Neural cell (in vitro differentiated cells): ENCODE measurements around the gene ALDH1L1. TPM values are rescaled to one million over a fixed set of nuclear protein-coding genes. Genes with fewer than 3 reads are reported as not detected.
"Not testable (repeated sequence)": the region's sequence is repeated elsewhere in the genome, so short reads cannot be mapped to it uniquely, and the experiment has no call there.

Source experiments
- H2AFZ ChIP-seq: fragments of 200-600, 300-800 bp; sonication (generic), shearing (Covaris generic); 2 replicates; pipeline ENCODE4 v1.6.0; 2014; ENCODE audit warnings: low read depth, mild to moderate bottlenecking, antibody characterized with exemption, low read length, moderate library complexity
- H3F3A ChIP-seq: fragments of 200-600 bp; shearing (Covaris generic); 2 replicates; pipeline ENCODE4 v1.6.1; 2016; ENCODE audit warnings: mild to moderate bottlenecking, moderate library complexity, mixed read lengths, antibody characterized with exemption, low read length; ENCODE audit not compliant: insufficient read depth, poor library complexity, severe bottlenecking
- H3K27ac ChIP-seq: fragments of 200-600, 300-800 bp; sonication (generic), shearing (Covaris generic); 2 replicates; pipeline ENCODE4 v1.5.1; 2014; ENCODE audit warnings: mild to moderate bottlenecking, low read length, moderate library complexity
- H3K27me3 ChIP-seq: fragments of 300-800, 200-600 bp; sonication (generic), shearing (Covaris generic); 2 replicates; pipeline ENCODE4 v1.6.0; 2014; ENCODE audit warnings: mild to moderate bottlenecking, low read depth, low read length, moderate library complexity; ENCODE audit not compliant: insufficient read depth
- H3K36me3 ChIP-seq: fragments of 300-800, 200-600 bp; sonication (generic), shearing (Covaris generic); 2 replicates; pipeline ENCODE4 v1.5.1; 2014; ENCODE audit warnings: mild to moderate bottlenecking, antibody characterized with exemption, low read length, moderate library complexity; ENCODE audit not compliant: insufficient read depth
- H3K4me2 ChIP-seq: fragments of 300-800, 200-600 bp; sonication (generic), shearing (Covaris generic); 2 replicates; pipeline ENCODE4 v1.6.0; 2014; ENCODE audit warnings: mild to moderate bottlenecking, low read length
- H3K4me3 ChIP-seq: fragments of 300-800, 200-600 bp; sonication (generic), shearing (Covaris generic); 2 replicates; pipeline ENCODE4 v1.5.1; 2014; ENCODE audit warnings: mild to moderate bottlenecking, low read length, moderate library complexity
- H3K79me2 ChIP-seq: fragments of 200-600 bp; shearing (Covaris generic); replicated peaks from 2 replicates; pipeline ENCODE4 v1.6.0; 2014; ENCODE audit warnings: mild to moderate bottlenecking, low read length, moderate library complexity; ENCODE audit not compliant: insufficient read depth
- H3K9ac ChIP-seq: fragments of 300-800, 200-600 bp; sonication (generic), shearing (Covaris generic); 2 replicates; pipeline ENCODE4 v1.6.1; 2016; ENCODE audit warnings: mild to moderate bottlenecking, low read length, mixed read lengths
- H3K9me2 ChIP-seq: fragments of 200-600 bp; shearing (Covaris generic); 2 replicates; pipeline ENCODE4 v1.6.1; 2016; ENCODE audit warnings: mild to moderate bottlenecking, low read length, mixed read lengths; ENCODE audit not compliant: insufficient read depth
- H3K9me3 ChIP-seq: fragments of 200-600, 300-800 bp; sonication (generic), shearing (Covaris generic); 2 replicates; pipeline ENCODE4 v1.6.1; 2016; ENCODE audit warnings: mild to moderate bottlenecking, mixed run types, low read length, moderate library complexity, mixed read lengths
- H4K20me1 ChIP-seq: fragments of 200-600 bp; shearing (Covaris generic); 2 replicates; pipeline ENCODE4 v1.6.1; 2016; ENCODE audit warnings: mild to moderate bottlenecking, mixed run types; ENCODE audit not compliant: insufficient read depth
- CTCF ChIP-seq: fragments of 450-650 bp; IDR thresholded peaks from 2 replicates; pipeline ENCODE4 v1.5.1; 2014; ENCODE audit warnings: antibody characterized with exemption, mild to moderate bottlenecking, moderate library complexity; ENCODE audit not compliant: poor library complexity, severe bottlenecking
- EP300 ChIP-seq: fragments of 450-650 bp; conservative IDR thresholded peaks from 2 replicates; pipeline ENCODE4 v1.6.1; 2014; ENCODE audit warnings: antibody characterized with exemption, mild to moderate bottlenecking, moderate library complexity; ENCODE audit not compliant: poor library complexity, severe bottlenecking
- EZH2 ChIP-seq: fragments of 200-600, 300-800 bp; shearing (Covaris generic), sonication (generic); IDR thresholded peaks from 2 replicates; pipeline ENCODE4 v1.6.1; 2014; ENCODE audit warnings: antibody characterized with exemption, low read length, borderline replicate concordance, mild to moderate bottlenecking; ENCODE audit not compliant: insufficient read depth, poor library complexity, severe bottlenecking
- MXI1 ChIP-seq: fragments of 450-650 bp; conservative IDR thresholded peaks from 2 replicates; pipeline ENCODE4 v1.6.1; 2014; ENCODE audit warnings: antibody characterized with exemption, mild to moderate bottlenecking; ENCODE audit not compliant: poor library complexity, severe bottlenecking
- POLR2AphosphoS5 ChIP-seq: IDR thresholded peaks from 2 replicates; pipeline ENCODE4 v1.6.1; 2012
- REST ChIP-seq: IDR thresholded peaks from 2 replicates; pipeline ENCODE4 v1.6.1; 2012; ENCODE audit warnings: borderline replicate concordance
- SMC3 ChIP-seq: fragments of 450-650 bp; conservative IDR thresholded peaks from 2 replicates; pipeline ENCODE4 v1.6.1; 2014; ENCODE audit warnings: antibody characterized with exemption, mild to moderate bottlenecking, moderate library complexity; ENCODE audit not compliant: poor library complexity
- TAF1 ChIP-seq: IDR thresholded peaks from 2 replicates; pipeline ENCODE4 v1.6.1; 2012; ENCODE audit warnings: low read depth
- polyA plus RNA-seq: library from polyadenylated mRNA; depleted of rRNA; stranded (reverse); fragments of >200 nt; gene quantifications from 2 replicates; pipeline ENCODE4 v1.2.3, GENCODE V29; 2014

The ALDH1L1 gene
- polyA plus RNA-seq, 1 donor from 2014 or later = not detected

GRCh38 chr3:126070146-126070545, 110.2 kb downstream of the ALDH1L1 start:
- no peak overlapping the region for H2AFZ ChIP-seq
- H4K20me1 ChIP-seq = no peaks in the 10 kb centered on the region
- no peaks in the 10 kb centered on the region for H3K9me3 ChIP-seq
- no peaks in the 10 kb centered on the region for H3F3A ChIP-seq
- H3K4me3 ChIP-seq = no peak overlapping the region
- no peak for TF ChIP-seq TAF1
- no peak for TF ChIP-seq SMC3
- no peak for TF ChIP-seq CTCF
- TF ChIP-seq EZH2 = no peak
- H3K4me2 ChIP-seq = no peak overlapping the region
- H3K9ac ChIP-seq = no peak overlapping the region
- H3K27me3 ChIP-seq = no peaks in the 10 kb centered on the region
- no peaks in the 10 kb centered on the region for H3K9me2 ChIP-seq
- H3K36me3 ChIP-seq = no peaks in the 10 kb centered on the region
- no peak overlapping the region for H3K27ac ChIP-seq
- peaks cover 3% of the 10 kb centered on the region for H3K79me2 ChIP-seq

GRCh38 chr3:126067959-126068358, 112.4 kb downstream of the ALDH1L1 start:
- Histone ChIP-seq H4K20me1 (no peaks in the 10 kb centered on the region), H3K9me3 (no peaks in the 10 kb centered on the region), H3K4me2 (no peak overlapping the region), H3K9me2 (no peaks in the 10 kb centered on the region), H3F3A (no peaks in the 10 kb centered on the region), H3K27me3 (no peaks in the 10 kb centered on the region), H2AFZ (no peak overlapping the region), H3K4me3 (no peak overlapping the region), H3K79me2 (peaks cover 3% of the 10 kb centered on the region), H3K9ac (no peak overlapping the region), H3K36me3 (no peaks in the 10 kb centered on the region), H3K27ac (no peak overlapping the region)
- no peak for TF ChIP-seq CTCF
- no peak for TF ChIP-seq MXI1
- no peak for TF ChIP-seq SMC3
- TF ChIP-seq EZH2 = no peak
- TF ChIP-seq POLR2AphosphoS5 = no peak
- no peak for TF ChIP-seq EP300
- no peak for TF ChIP-seq REST

- not testable (repeated sequence) for H3K9me3 ChIP-seq, H3K9ac ChIP-seq, H3K36me3 ChIP-seq, H3K9me2 ChIP-seq, H3K4me3 ChIP-seq, H3K27ac ChIP-seq, H3K79me2 ChIP-seq, H4K20me1 ChIP-seq, H3K27me3 ChIP-seq, H3F3A ChIP-seq, H3K4me2 ChIP-seq, H2AFZ ChIP-seq
Measured at GRCh38 chr3:126066676-126067075, 113.7 kb downstream of the ALDH1L1 start.
